Bronchial epithelial cell (primary cell): ENCODE measurements around the gene CD300E. TPM values are rescaled to one million over a fixed set of nuclear protein-coding genes. Genes with fewer than 3 reads are reported as not detected.

Source experiments
- DNase-seq: peaks from one replicate; pipeline ENCODE4 v3.0.0-alpha.2; 2010; ENCODE audit warnings: low read depth
- FAIRE-seq: peaks from 2 replicates; lab custom pipeline; 2011; peaks lifted over from hg19 to GRCh38; lab: Jason Lieb, UNC
- H3K27me3 ChIP-seq: 2 replicates; pipeline ENCODE4 v1.5.1; 2011; ENCODE audit warnings: low read length; ENCODE audit not compliant: control insufficient read depth, insufficient read depth
- H3K36me3 ChIP-seq: 2 replicates; pipeline ENCODE4 v1.5.1; 2011; ENCODE audit warnings: low read length; ENCODE audit not compliant: control insufficient read depth, insufficient read depth
- H3K4me3 ChIP-seq: 2 replicates; pipeline ENCODE4 v1.5.1; 2011; ENCODE audit warnings: mild to moderate bottlenecking, low read depth, low read length, control low read depth
- CTCF ChIP-seq: IDR thresholded peaks from 2 replicates; pipeline ENCODE4 v1.5.1; 2011; ENCODE audit warnings: mild to moderate bottlenecking, moderate library complexity, low read length, control low read depth, inconsistent platforms; ENCODE audit not compliant: insufficient read depth, severe bottlenecking
- total RNA-seq: library from RNA; depleted of rRNA; stranded (reverse); fragments of >200 nt; gene quantifications from 2 replicates; pipeline ENCODE4 v1.2.1, GENCODE V29; 2014

CD300E gene
- total RNA-seq, 1 donor from 2014 or later = not detected

GRCh38 chr17:74598346-74599022, 25.1 kb downstream of the CD300E start:
- Histone ChIP-seq H3K27me3 (peaks cover 9% of the 10 kb centered on the region), H3K4me3 (no peak overlapping the region), H3K36me3 (no peaks in the 10 kb centered on the region)
- no peak for FAIRE-seq
- no peak for DNase-seq
- no peak for TF ChIP-seq CTCF

- no peaks in the 10 kb centered on the region for H3K36me3 ChIP-seq
- no peak overlapping the region for H3K4me3 ChIP-seq
- peaks cover 8% of the 10 kb centered on the region for H3K27me3 ChIP-seq
- FAIRE-seq (no peak), DNase-seq (no peak)
- TF ChIP-seq CTCF = no peak
Observed at GRCh38 chr17:74597069-74597790, 26.3 kb downstream of the CD300E start.

GRCh38 chr17:74595037-74595750, 28.3 kb downstream of the CD300E start:
- DNase-seq (no peak), FAIRE-seq (no peak)
- Histone ChIP-seq H3K4me3 (no peak overlapping the region), H3K27me3 (peaks cover 8% of the 10 kb centered on the region), H3K36me3 (no peaks in the 10 kb centered on the region)
- TF ChIP-seq CTCF = no peak

- no peak for TF ChIP-seq CTCF
- no peak within 1 kb of the TSS for H3K4me3 ChIP-seq
- H3K36me3 ChIP-seq = no peaks in the 10 kb centered on the region
- H3K27me3 ChIP-seq = peaks cover 6% of the 10 kb centered on the region
- DNase-seq (no peak), FAIRE-seq (peak; percentile 36)
Observed at GRCh38 chr17:74592087-74592990, 31.2 kb downstream of the CD300E start, which contains the start of gene CD300LD. TSS of gene CD300LD (minus strand) at chr17:74592283. CDS start at chr17:74592202, 81 bp downstream.

- no peak for TF ChIP-seq CTCF
- FAIRE-seq (no peak), DNase-seq (no peak)
- H3K27me3 ChIP-seq = peaks cover 3% of the 10 kb centered on the region
- H3K36me3 ChIP-seq = no peaks in the 10 kb centered on the region
- H3K4me3 ChIP-seq = no peak overlapping the region
Observed at GRCh38 chr17:74591503-74591902, 32.0 kb downstream of the CD300E start.
